ENCODE data around the gene DECR2.
"Not testable (repeated sequence)": the region's sequence is repeated elsewhere in the genome, so short reads cannot be mapped to it uniquely, and the experiment has no call there.

The DECR2 gene

GRCh38 chr16:405548-406506 lies 4.1 kb downstream of the DECR2 start:
- no peak for DNase-seq

GRCh38 chr16:407253-407652 lies 5.6 kb downstream of the DECR2 start:
- DNase-seq, result no peak

- no peak for DNase-seq
These were observed 9.0 kb downstream of the DECR2 start for GRCh38 chr16:410516-411178.

- DNase-seq, result no peak
These were observed 10.0 kb downstream of the DECR2 start for GRCh38 chr16:411576-412265.

GRCh38 chr16:414395-415169 lies 12.9 kb downstream of the DECR2 start:
- no peak for DNase-seq

- not testable (repeated sequence) for DNase-seq
These were observed 13.4 kb downstream of the DECR2 start for GRCh38 chr16:415170-415498.

- DNase-seq, result not testable (repeated sequence)
These were observed 20.5 kb downstream of the DECR2 start for GRCh38 chr16:422179-422578.

- no peak for DNase-seq
These were observed 22.4 kb downstream of the DECR2 start for GRCh38 chr16:424033-424622.

- DNase-seq, result no peak
These were observed 23.0 kb downstream of the DECR2 start for GRCh38 chr16:424623-425081.

GRCh38 chr16:425082-425718 lies 23.5 kb downstream of the DECR2 start, which contains the start of gene RAB11FIP3:
Gene RAB11FIP3 (plus strand): TSS chr16:425649. CDS start chr16:426007, 358 bp downstream.
- peak; percentile 83 to 84 for DNase-seq

GRCh38 chr16:425740-426114 lies 24.0 kb downstream of the DECR2 start:
- DNase-seq, result peak in 1 of 2 donors; percentile 33

GRCh38 chr16:426115-426905 lies 24.6 kb downstream of the DECR2 start:
- no peak for DNase-seq

GRCh38 chr16:426906-427249 lies 25.2 kb downstream of the DECR2 start:
- no peak for DNase-seq

GRCh38 chr16:427250-427649 lies 25.6 kb downstream of the DECR2 start:
- no peak for DNase-seq

- no peak for DNase-seq
These were observed 29.2 kb downstream of the DECR2 start for GRCh38 chr16:430904-431303.

GRCh38 chr16:440627-441026 lies 38.9 kb downstream of the DECR2 start:
- DNase-seq, result no peak

- DNase-seq, result no peak
These were observed 39.8 kb downstream of the DECR2 start for GRCh38 chr16:441447-441846.

- DNase-seq, result no peak
These were observed 41.3 kb downstream of the DECR2 start for GRCh38 chr16:442976-443375.

GRCh38 chr16:444027-444426 lies 42.3 kb downstream of the DECR2 start:
- no peak for DNase-seq

- DNase-seq, result no peak
These were observed 43.9 kb downstream of the DECR2 start for GRCh38 chr16:445566-445965.

- no peak for DNase-seq
These were observed 48.7 kb downstream of the DECR2 start for GRCh38 chr16:450385-450784.

All from activated CD4-positive, alpha-beta T cell treated with anti-CD3 and anti-CD28 coated beads for 4 hours (primary cell).